ENCODE measurements around the gene SIAH1.

SIAH1 gene

DNA sequence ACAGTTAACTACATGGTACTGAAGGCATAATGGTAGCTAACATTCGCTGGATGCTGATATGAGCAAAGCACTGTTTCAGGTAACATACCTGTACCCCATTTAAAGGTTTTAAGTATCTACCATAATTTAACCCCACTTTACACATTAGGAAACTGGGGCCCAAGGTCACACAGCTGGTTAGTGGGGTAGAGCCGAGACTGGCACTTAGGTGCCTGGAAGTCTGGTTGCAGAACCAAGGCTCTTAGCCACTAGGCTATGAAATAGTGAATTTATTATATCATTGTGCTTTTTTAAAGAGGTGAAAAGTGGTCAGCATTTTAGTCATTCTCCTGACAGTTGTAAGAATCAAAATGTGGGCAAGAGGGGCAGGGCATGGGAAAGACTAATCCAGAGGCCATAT lies 25.2 kb downstream of the SIAH1 start:
- Histone ChIP-seq H3K4me2 (ENCODE audit: low read depth, low read length, poor library complexity, severe bottlenecking) (no peak overlapping the region), H3K27me3 (ENCODE audit: low read length) (no peaks in the 10 kb centered on the region), H4K20me1 (ENCODE audit: low read depth, low read length) (0 out of 2 replicates have a peak, but pooled peaks cover 3% of the 10 kb centered on the region), H3K9ac (ENCODE audit: low read length) (no peak overlapping the region), H3K27ac (ENCODE audit: low read depth, low read length) (no peak overlapping the region), H3F3A (ENCODE audit: insufficient read depth) (peaks cover 5% of the 10 kb centered on the region; the same call in 1 of the 2 replicates), H3K36me3 (ENCODE audit: low read length) (peaks cover 3% of the 10 kb centered on the region; the same call in 1 of the 2 replicates), H3K9me3 (ENCODE audit: insufficient read depth, low read length) (no peaks in the 10 kb centered on the region), H3K9me2 (replicated peaks; ENCODE audit: insufficient read depth, low read length) (no peaks in the 10 kb centered on the region), H2AFZ (ENCODE audit: low read depth, low read length, severe bottlenecking) (no peak overlapping the region), H3K4me3 (ENCODE audit: insufficient read depth, low read length, poor library complexity, severe bottlenecking) (no peak overlapping the region), H3K79me2 (ENCODE audit: insufficient read depth, low read length) (peaks cover 73% of the 10 kb centered on the region)
- TF ChIP-seq EZH2phosphoT487 (conservative IDR thresholded peaks at IDR 0.05; ENCODE audit: low read length): no peak
- TF ChIP-seq, protein P1, sequence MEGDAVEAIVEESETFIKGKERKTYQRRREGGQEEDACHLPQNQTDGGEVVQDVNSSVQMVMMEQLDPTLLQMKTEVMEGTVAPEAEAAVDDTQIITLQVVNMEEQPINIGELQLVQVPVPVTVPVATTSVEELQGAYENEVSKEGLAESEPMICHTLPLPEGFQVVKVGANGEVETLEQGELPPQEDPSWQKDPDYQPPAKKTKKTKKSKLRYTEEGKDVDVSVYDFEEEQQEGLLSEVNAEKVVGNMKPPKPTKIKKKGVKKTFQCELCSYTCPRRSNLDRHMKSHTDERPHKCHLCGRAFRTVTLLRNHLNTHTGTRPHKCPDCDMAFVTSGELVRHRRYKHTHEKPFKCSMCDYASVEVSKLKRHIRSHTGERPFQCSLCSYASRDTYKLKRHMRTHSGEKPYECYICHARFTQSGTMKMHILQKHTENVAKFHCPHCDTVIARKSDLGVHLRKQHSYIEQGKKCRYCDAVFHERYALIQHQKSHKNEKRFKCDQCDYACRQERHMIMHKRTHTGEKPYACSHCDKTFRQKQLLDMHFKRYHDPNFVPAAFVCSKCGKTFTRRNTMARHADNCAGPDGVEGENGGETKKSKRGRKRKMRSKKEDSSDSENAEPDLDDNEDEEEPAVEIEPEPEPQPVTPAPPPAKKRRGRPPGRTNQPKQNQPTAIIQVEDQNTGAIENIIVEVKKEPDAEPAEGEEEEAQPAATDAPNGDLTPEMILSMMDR (IDR thresholded peaks at IDR 0.05; ENCODE audit: insufficient read depth, low read length, poor library complexity, severe bottlenecking): no peak

DNA sequence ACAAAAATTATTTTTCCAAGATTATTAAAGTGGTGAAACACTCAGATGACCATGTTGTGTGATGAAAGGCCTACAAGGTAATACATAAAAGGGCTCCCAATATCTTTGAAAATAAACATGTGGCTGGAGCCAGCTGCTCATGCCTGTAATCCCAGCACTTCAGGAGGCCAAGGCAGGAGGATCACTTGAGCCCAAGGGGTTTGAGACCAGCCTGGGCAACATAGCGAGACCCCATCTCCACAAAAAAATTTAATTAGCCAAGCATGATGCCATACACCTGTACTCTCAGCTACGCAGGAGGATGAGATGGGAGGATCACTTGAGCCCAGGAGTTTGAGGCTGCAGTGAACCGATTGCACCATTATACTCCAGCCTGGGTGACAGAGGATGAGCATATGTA lies 26.8 kb downstream of the SIAH1 start:
- peaks cover 59% of the 10 kb centered on the region for H3K79me2 ChIP-seq (ENCODE audit: insufficient read depth, low read length)
- H4K20me1 ChIP-seq (ENCODE audit: low read depth, low read length): 0 out of 2 replicates have a peak, but pooled peaks cover 3% of the 10 kb centered on the region
- no peaks in the 10 kb centered on the region for H3K9me3 ChIP-seq (ENCODE audit: insufficient read depth, low read length)

DNA sequence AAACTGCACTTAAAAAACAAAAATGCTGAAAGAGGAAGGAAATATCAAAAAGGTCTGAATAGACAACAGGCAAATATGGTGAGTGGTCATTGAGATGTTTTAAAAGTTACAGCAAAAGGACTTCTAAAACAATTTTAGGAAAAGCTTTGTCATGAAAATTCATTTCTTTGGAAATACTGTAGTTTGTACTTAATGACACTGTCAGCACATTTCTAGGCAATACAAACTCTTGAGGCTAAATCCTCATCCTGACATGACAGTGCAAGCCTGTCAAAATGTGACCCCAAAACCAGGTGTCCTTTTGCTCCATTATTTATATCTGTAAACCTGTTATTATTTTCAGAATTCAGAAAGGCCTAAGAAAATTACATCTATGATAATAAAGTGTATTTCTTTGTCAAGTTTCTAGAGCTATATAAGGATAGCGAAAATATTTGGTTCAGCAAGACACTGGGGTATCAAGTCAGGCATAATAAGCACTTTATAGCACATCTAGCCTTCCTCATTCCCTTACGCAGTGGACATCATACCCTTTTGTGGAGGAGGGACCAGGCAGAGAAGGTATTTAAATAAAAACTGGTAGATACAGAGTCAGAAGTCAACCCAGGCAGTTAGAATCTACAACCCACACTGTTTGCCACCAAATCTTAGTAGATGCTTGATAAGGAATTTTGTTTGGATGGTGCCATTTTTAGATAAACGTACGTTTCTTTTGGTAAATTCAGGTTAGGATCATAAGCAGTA lies 28.4 kb downstream of the SIAH1 start:
- no peak overlapping the region for H3K4me2 ChIP-seq (ENCODE audit: low read depth, low read length, poor library complexity, severe bottlenecking)
- H3K9me2 ChIP-seq (replicated peaks; ENCODE audit: insufficient read depth, low read length): no peaks in the 10 kb centered on the region
- no peak overlapping the region for H2AFZ ChIP-seq (ENCODE audit: low read depth, low read length, severe bottlenecking)
- peaks cover 3% of the 10 kb centered on the region; the same call in 1 of the 2 replicates for H3K36me3 ChIP-seq (ENCODE audit: low read length)
- no peaks in the 10 kb centered on the region for H3K27me3 ChIP-seq (ENCODE audit: low read length)
- 0 out of 2 replicates have a peak, but pooled peaks cover 3% of the 10 kb centered on the region for H4K20me1 ChIP-seq (ENCODE audit: low read depth, low read length)
- H3K9me3 ChIP-seq (ENCODE audit: insufficient read depth, low read length): no peaks in the 10 kb centered on the region
- peaks cover 43% of the 10 kb centered on the region for H3K79me2 ChIP-seq (ENCODE audit: insufficient read depth, low read length)
- TF ChIP-seq, protein P1 (IDR thresholded peaks at IDR 0.05; ENCODE audit: insufficient read depth, low read length, poor library complexity, severe bottlenecking): no peak
- TF ChIP-seq EZH2phosphoT487 (conservative IDR thresholded peaks at IDR 0.05; ENCODE audit: low read length): no peak
- H3K27ac ChIP-seq (ENCODE audit: low read depth, low read length): no peak overlapping the region
- peaks cover 5% of the 10 kb centered on the region; the same call in 1 of the 2 replicates for H3F3A ChIP-seq (ENCODE audit: insufficient read depth)
- no peak overlapping the region for H3K4me3 ChIP-seq (ENCODE audit: insufficient read depth, low read length, poor library complexity, severe bottlenecking)
- H3K9ac ChIP-seq (ENCODE audit: low read length): no peak overlapping the region

More for the DNA sequence above, 26.8 kb downstream of the SIAH1 start:
- Histone ChIP-seq H3K9ac (ENCODE audit: low read length) (no peak overlapping the region), H3K27me3 (ENCODE audit: low read length) (no peaks in the 10 kb centered on the region), H2AFZ (ENCODE audit: low read depth, low read length, severe bottlenecking) (no peak overlapping the region), H3K36me3 (ENCODE audit: low read length) (peaks cover 3% of the 10 kb centered on the region; the same call in 1 of the 2 replicates), H3K4me2 (ENCODE audit: low read depth, low read length, poor library complexity, severe bottlenecking) (no peak overlapping the region), H3F3A (ENCODE audit: insufficient read depth) (peaks cover 5% of the 10 kb centered on the region; the same call in 1 of the 2 replicates), H3K4me3 (ENCODE audit: insufficient read depth, low read length, poor library complexity, severe bottlenecking) (no peak overlapping the region), H3K27ac (ENCODE audit: low read depth, low read length) (no peak overlapping the region), H3K9me2 (replicated peaks; ENCODE audit: insufficient read depth, low read length) (no peaks in the 10 kb centered on the region)
- no peak for TF ChIP-seq EZH2phosphoT487 (conservative IDR thresholded peaks at IDR 0.05; ENCODE audit: low read length)
- TF ChIP-seq, protein P1 (IDR thresholded peaks at IDR 0.05; ENCODE audit: insufficient read depth, low read length, poor library complexity, severe bottlenecking): no peak
